ENCODE data around the gene HACL1.
A peak's percentile ranks its signal among the peaks of the same experiment; 100 is the strongest.
"Not testable (repeated sequence)": the region's sequence is repeated elsewhere in the genome, so short reads cannot be mapped to it uniquely, and the experiment has no call there.

Gene HACL1

GRCh38 chr3:15578289-15578867, 23.0 kb downstream of the HACL1 start:
- DNase-seq = no peak

GRCh38 chr3:15576475-15576874, 24.9 kb downstream of the HACL1 start:
- no peak for DNase-seq

- DNase-seq = no peak
Observed at GRCh38 chr3:15575446-15575845, 25.9 kb downstream of the HACL1 start.

DNA sequence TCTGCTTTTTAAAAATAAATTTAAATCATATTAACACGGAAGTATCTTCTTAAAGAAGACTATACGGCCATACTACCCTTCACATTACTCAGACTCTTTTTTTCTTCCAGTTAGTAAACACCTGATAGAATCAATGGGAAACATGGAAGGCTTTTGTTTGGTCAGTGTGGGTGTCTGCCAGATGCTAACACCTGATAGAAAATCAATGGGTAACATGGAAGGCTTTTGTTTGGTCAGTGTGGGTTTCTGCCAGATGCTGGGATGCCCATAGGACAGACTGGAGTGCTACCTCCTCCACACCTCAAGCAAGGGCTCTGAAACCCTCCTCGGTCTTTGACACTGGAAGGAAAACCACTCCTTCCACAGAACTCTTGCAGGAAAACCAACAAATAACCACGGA, 29.2 kb downstream of the HACL1 start:
- DNase-seq = no peak

GRCh38 chr3:15563190-15563589, 38.2 kb downstream of the HACL1 start:
- no peak for DNase-seq

DNA sequence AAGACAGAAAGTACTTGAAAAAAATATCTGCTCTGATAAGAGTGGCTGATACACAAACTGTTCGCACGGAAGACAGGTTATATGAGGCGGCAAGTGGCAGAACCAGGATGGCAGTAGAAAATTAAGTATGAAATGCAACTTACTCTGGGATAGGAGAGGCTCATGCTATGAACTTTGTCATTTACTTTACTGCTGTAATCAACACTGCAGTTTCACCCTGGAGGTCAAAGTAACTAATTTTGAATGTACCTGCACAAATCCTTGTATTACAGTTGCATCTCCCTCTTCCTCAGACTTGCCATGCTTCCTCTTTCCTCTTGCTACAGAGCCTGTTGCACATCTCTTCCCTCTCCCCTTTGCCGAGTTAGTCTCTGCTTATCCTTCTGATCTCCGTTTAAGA, 38.8 kb downstream of the HACL1 start:
- no peak for DNase-seq

GRCh38 chr3:15558581-15558980, 42.8 kb downstream of the HACL1 start:
- DNase-seq = no peak

- peak; percentile 10 for DNase-seq
Observed at GRCh38 chr3:15557511-15557946, 43.8 kb downstream of the HACL1 start.

- no peak for DNase-seq
Observed at GRCh38 chr3:15556512-15556911, 44.9 kb downstream of the HACL1 start.

GRCh38 chr3:15553749-15554148, 47.6 kb downstream of the HACL1 start:
- DNase-seq = no peak

DNA sequence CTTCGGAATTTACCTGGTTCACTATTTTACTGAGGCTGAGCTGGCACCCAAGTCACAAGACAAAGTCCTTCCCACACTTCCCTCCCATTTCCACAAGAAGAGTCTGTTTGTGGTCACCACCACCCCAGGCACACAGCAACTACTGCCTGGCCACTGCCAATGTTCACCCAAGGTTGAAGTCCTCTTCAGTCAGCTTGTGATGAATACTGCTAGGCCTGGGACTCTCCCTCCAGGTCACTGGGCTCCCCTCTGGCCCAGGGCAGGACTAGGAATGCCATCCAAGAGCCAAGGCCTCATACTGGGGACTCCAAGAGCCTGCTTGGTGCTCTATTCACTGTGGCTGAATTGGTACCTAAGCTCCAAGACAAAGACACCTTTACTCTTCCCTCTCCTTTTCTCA, 49.5 kb downstream of the HACL1 start:
- DNase-seq = no peak

- no peak for DNase-seq
Observed at GRCh38 chr3:15549846-15550245, 51.5 kb downstream of the HACL1 start.

- DNase-seq = no peak
Observed at GRCh38 chr3:15542614-15543013, 58.8 kb downstream of the HACL1 start.

DNA sequence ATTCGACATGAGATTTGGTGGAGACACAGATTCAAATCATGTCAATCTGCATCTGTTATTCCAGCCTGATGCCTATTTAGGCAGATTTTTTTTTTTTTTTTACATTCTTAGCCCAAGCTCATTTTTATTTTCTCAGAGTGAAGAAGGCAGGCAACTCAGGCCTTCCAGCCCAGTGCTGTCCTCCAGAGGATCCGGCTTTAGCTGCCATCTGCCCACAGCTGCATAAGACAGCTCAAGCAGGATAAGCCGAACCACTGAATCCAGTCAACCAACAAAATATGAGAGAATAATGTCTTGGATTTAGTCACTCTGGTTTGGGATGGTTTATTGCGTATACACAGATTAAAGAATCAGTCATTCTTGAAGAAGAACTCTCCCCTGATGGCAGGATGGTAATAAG, 60.0 kb downstream of the HACL1 start:
- no peak for DNase-seq

- no peak for DNase-seq
Observed at GRCh38 chr3:15539066-15539465, 62.3 kb downstream of the HACL1 start.

DNA sequence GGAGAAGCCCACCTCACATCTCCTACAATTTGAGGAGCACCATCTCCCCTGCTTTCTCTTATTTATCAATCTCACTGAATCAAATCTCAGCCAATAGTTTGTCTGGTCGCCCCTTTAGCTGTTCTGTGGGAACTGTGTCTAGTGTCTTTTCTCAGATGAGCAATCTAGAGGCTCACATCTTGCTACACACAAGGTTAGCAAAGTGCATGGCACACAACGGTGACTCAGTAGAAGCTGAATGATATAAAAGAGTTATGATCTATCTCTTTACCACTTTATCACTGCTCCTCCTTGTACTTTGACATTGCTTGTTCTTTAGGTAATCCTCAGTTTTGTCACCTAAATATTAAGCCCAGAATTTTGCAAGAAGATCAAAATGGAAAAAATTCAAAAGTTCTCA, 63.0 kb downstream of the HACL1 start:
- DNase-seq = no peak

- DNase-seq = no peak
Observed at GRCh38 chr3:15536856-15537255, 64.5 kb downstream of the HACL1 start.

GRCh38 chr3:15535732-15536131, 65.6 kb downstream of the HACL1 start:
- DNase-seq = no peak

DNA sequence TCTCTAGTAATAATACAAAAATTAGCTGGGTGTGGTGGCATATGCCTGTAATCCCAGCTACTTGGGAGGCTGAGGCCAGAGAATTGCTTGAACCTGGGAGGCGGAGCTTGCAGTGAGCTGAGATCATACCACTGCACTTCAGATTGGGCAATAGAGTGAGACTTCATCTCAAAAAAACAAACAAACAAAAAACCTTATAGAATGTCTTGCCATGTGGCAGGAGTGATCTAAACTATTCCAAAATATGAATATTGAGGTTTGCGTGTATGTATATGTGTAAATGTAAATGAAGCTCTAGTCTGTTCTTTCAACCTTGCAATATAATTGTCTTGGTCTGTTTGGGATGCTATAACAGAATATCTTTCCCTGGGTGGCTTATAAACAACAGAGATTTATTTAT, 68.8 kb downstream of the HACL1 start:
- not testable (repeated sequence) for DNase-seq

DNA sequence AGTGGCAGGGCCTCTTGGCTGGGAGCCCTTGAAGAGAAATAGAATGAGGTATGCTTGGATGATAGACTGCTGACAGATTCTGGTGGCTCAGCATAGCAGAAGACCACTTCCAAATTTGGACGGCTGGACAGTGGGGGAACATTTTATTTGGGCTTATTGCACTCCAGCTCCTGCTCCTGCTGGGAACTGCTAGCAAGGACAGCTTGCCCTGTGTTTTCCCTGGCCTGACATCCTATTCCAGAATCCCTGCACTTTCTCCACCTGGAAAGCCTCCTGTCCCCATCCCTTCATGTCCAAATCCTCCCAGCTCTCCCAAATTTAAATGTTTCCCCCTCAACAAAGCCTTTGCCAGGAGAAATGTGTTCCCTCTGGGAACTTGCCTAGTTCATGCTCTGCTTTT, 70.0 kb downstream of the HACL1 start:
- DNase-seq = no peak

DNA sequence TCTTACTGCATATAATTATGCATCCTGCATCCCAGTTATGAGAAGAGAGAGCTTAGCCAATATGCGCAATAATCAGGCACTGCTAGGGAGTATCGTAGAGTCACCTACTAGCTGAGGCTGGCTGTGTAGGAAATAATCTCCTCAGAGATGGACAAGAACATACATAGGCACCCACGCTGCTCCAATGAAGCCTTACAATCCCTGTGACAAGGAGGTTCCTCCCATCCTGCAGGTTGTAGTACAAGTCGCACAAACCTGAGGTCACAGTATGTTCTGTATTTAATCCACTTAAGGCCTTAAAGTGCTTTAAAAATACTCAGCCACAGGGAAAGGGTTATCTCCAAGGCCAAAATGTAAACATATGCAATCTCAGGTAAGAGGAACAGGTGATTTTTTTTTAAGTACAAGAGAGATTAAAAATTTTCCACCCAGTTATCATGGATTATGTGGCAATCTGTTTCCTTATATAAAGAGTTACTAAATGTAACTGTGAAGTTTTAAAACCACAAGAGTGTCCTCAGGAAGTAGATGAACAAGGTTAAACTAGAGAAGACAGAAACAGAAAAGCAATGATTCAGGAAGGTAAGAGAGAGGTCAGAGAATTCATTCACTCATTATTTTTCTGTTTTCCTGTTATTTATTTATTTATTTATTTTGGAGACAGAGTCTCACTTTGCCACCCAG, 72.4 kb downstream of the HACL1 start:
- DNase-seq = no peak

GRCh38 chr3:15527031-15527459, 74.3 kb downstream of the HACL1 start:
- DNase-seq = no peak

- DNase-seq = no peak
Observed at GRCh38 chr3:15525790-15526189, 75.6 kb downstream of the HACL1 start.

DNA sequence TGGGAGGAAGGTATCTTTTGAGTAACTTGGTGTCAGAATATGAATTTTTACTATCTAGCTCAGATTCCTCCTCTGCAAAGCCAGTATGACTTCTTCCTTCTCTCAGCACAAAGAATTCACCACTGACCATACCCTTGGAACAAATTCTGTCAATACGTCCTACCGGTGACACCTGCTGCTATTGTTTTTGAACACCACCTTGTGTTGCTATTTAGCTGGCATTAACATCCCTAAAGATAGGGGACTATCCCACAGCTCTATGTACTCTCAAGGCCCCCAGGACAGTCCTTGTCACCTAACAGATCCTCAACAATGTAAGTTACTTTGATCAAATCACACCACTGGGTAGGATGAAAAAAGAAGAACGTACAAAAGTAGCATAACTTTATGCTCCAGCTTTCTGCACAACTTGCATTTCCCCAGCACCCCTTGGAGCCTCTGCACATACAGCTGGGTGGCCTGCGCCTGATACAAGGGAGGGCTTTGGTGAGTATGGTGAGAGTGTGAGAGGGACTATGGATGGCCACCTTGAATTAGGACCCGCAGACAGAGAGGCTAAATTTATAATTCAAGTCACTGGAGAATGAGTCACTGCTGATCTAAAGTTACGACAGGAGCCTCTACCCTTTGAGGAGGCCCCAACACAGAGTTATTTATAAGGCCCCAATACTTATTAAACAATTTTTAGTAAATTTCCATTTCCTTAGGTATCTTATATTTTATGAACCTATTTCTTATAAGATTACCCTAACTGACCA, 77.5 kb downstream of the HACL1 start:
- DNase-seq = no peak
